Measurements from ENCODE around the gene FXYD6. TPM values are rescaled to one million over a fixed set of nuclear protein-coding genes. Genes with fewer than 3 reads are reported as not detected.

Gene FXYD6
- total and polyA plus RNA-seq, 9 of the 15 experiments (the other 6 are each of a cell fraction or from before 2014, with no cell fraction given): 0.07 to 0.35 TPM; not detected in 7

DNA sequence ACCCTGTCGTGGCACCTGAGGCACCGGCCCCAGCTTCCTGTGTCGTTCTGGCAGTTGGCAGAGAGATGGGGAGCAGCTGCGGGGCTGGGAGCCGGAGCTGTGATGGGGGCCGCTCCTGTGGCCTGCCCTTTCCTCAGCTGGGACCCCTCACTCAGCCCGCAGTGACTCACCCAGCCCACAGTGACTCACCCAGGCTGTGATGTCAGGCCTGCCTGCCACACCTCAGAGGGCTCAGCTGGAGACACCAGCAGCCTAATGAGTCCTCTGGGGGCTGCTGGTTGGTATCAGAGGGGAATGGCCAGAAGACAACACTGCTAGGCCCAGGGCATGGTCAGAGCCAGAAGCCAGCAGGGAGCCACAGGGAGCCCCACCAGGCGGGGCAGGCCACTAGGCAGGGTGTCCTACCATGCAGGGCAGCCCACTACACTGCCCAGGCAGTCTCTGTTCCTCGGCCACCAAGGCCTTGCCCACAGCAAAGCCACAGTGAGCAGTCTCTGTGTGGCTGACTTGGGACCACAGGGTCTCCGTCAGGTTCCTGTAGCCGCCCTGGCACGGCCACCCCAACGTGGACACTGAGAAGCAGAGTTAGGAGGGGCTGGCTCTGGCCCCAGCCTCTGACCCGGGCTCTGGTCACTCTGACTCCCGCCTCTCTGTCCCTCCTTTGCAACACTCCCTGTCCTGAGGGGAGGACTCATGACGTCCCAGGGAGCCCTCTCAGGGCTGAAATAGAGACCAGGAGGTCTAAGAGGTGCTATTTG is 47.7 kb downstream of the FXYD6 start:
- WGBS (ENCODE audit: insufficient coverage, low coverage, missing lambda C conversion rate): under 1% methylated on average over 13 of the region's 16 CpGs
- intact Hi-C loops (cut with micrococcal nuclease) (no loop called here), in situ Hi-C loops (cut with MboI) (no loop called here)
- Histone ChIP-seq H2AFZ (ENCODE audit: low read depth, low read length) (no peak overlapping the region), H3K79me2 (ENCODE audit: control insufficient read depth, insufficient read depth, low read length) (no peaks in the 10 kb centered on the region), H3K4me2 (ENCODE audit: insufficient read depth, low read length) (no peak overlapping the region), H4K20me1 (replicated peaks; ENCODE audit: control insufficient read depth, insufficient read depth, low read length) (peaks cover under 1% of the 10 kb centered on the region; the same call in 1 of the 2 replicates), H3K9me1 (ENCODE audit: control insufficient read depth, insufficient read depth, low read length) (no peaks in the 10 kb centered on the region), H3K36me3 (ENCODE audit: control insufficient read depth, insufficient read depth, low read length) (no peaks in the 10 kb centered on the region), H3K27me3 (ENCODE audit: control insufficient read depth in 2 of 2, insufficient read depth in 2 of 2, low read length in 2 of 2) (peaks cover 22 to 84% of the 10 kb centered on the region in 2 experiments), H3K9ac (ENCODE audit: insufficient read depth in 1 of 2, low read depth in 2 of 2, low read length in 2 of 2) (peak overlapping the region in 1 of 2 experiments; percentile 50; a peak in 1 of 4 replicates), H3K27ac (ENCODE audit: extremely low read depth, low read depth, low read length) (no peak overlapping the region), H3K9me3 (replicated peaks; ENCODE audit: control insufficient read depth, insufficient read depth, low read depth, low read length) (no peaks in the 10 kb centered on the region), H3K4me1 (replicated peaks in 1 of 2; ENCODE audit: control insufficient read depth in 2 of 2, insufficient read depth in 2 of 2, low read length in 2 of 2) (peaks cover 0 to 17% of the 10 kb centered on the region in 2 experiments; a peak in 1 of 5 replicates), H3K4me3 (no peak overlapping the region)
- ATAC-seq (peak; percentile 50), DNase-seq (ENCODE audit: extremely low read depth in 1 of 4, low spot score in 3 of 4) (peak; percentile 27 to 44 (median 35)), FAIRE-seq (no peak)
- ChIA-PET CTCF (ENCODE audit: low intra/inter-chr PET ratio) (no interaction called here), POLR2A (no interaction called here)
- BruUV-seq (replicated peaks): no TSS peak
- TF ChIP-seq THRAP3 (IDR thresholded peaks at IDR 0.05; ENCODE audit: borderline replicate concordance) (no peak), PTRF (tag; IDR thresholded peaks at IDR 0.05) (no peak), SIRT6 (IDR thresholded peaks at IDR 0.05; ENCODE audit: low read depth, low read length) (no peak), SMARCE1 (IDR thresholded peaks at IDR 0.05) (0 out of 2 replicates have a peak, but pooled peaks have one; percentile 61), NCOA6 (IDR thresholded peaks at IDR 0.05) (no peak), DPF2 (IDR thresholded peaks at IDR 0.05) (peak; percentile 23; the same call in 1 of the 2 replicates), SMARCC2 (IDR thresholded peaks at IDR 0.05; ENCODE audit: low read depth) (0 out of 2 replicates have a peak, but pooled peaks have one; percentile 38), CREM (IDR thresholded peaks at IDR 0.05; ENCODE audit: low read depth) (0 out of 2 replicates have a peak, but pooled peaks have one; percentile 24), ZBTB7A (IDR thresholded peaks at IDR 0.05; ENCODE audit: borderline replicate concordance, control insufficient read depth, low read depth, low read length) (peak; percentile 61; the same call in 1 of the 2 replicates), SMARCA4 (IDR thresholded peaks at IDR 0.05) (peak; percentile 75; the same call in 1 of the 2 replicates), ZNF23 (CRISPR knock-in tag; IDR thresholded peaks at IDR 0.05) (no peak), FOS (IDR thresholded peaks at IDR 0.05; ENCODE audit: extremely low read depth, insufficient read length) (peak; percentile 52)
- TF ChIP-seq, protein P1, sequence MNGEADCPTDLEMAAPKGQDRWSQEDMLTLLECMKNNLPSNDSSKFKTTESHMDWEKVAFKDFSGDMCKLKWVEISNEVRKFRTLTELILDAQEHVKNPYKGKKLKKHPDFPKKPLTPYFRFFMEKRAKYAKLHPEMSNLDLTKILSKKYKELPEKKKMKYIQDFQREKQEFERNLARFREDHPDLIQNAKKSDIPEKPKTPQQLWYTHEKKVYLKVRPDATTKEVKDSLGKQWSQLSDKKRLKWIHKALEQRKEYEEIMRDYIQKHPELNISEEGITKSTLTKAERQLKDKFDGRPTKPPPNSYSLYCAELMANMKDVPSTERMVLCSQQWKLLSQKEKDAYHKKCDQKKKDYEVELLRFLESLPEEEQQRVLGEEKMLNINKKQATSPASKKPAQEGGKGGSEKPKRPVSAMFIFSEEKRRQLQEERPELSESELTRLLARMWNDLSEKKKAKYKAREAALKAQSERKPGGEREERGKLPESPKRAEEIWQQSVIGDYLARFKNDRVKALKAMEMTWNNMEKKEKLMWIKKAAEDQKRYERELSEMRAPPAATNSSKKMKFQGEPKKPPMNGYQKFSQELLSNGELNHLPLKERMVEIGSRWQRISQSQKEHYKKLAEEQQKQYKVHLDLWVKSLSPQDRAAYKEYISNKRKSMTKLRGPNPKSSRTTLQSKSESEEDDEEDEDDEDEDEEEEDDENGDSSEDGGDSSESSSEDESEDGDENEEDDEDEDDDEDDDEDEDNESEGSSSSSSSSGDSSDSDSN (IDR thresholded peaks at IDR 0.05; ENCODE audit: borderline replicate concordance in 1 of 2, low read depth in 2 of 2, low read length in 2 of 2): no peak
- TF ChIP-seq, protein P2, sequence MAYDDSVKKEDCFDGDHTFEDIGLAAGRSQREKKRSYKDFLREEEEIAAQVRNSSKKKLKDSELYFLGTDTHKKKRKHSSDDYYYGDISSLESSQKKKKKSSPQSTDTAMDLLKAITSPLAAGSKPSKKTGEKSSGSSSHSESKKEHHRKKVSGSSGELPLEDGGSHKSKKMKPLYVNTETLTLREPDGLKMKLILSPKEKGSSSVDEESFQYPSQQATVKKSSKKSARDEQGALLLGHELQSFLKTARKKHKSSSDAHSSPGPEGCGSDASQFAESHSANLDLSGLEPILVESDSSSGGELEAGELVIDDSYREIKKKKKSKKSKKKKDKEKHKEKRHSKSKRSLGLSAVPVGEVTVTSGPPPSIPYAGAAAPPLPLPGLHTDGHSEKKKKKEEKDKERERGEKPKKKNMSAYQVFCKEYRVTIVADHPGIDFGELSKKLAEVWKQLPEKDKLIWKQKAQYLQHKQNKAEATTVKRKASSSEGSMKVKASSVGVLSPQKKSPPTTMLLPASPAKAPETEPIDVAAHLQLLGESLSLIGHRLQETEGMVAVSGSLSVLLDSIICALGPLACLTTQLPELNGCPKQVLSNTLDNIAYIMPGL (CRISPR knock-in tag; IDR thresholded peaks at IDR 0.05): no peak
- TF ChIP-seq, protein P3, sequence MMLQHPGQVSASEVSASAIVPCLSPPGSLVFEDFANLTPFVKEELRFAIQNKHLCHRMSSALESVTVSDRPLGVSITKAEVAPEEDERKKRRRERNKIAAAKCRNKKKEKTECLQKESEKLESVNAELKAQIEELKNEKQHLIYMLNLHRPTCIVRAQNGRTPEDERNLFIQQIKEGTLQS (IDR thresholded peaks at IDR 0.05): peak; percentile 92
- TF ChIP-seq, protein P3 (CRISPR knock-in tag; conservative IDR thresholded peaks at IDR 0.05): no peak
- TF ChIP-seq, protein P4, sequence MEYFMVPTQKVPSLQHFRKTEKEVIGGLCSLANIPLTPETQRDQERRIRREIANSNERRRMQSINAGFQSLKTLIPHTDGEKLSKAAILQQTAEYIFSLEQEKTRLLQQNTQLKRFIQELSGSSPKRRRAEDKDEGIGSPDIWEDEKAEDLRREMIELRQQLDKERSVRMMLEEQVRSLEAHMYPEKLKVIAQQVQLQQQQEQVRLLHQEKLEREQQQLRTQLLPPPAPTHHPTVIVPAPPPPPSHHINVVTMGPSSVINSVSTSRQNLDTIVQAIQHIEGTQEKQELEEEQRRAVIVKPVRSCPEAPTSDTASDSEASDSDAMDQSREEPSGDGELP (CRISPR knock-in tag; IDR thresholded peaks at IDR 0.05; ENCODE audit: borderline replicate concordance): peak; percentile 61; the same call in 1 of the 2 replicates

Measured in K562 (cell line).